AG04449 (cell line): ENCODE results near the gene TASP1.

Experiments
- CTCF ChIA-PET: fragments of 350-600 bp; formaldehyde crosslinking; extraction: SDS; loops from one replicate; lab custom pipeline; 2021; ENCODE audit warnings: antibody characterized with exemption; lab: Yijun Ruan, JAX
- POLR2A ChIA-PET: fragments of 400-600, 350-600 bp; formaldehyde crosslinking; extraction: SDS; loops from one replicate; lab custom pipeline; 2020; ENCODE audit warnings: antibody characterized with exemption, inconsistent platforms; lab: Yijun Ruan, JAX
- DNase-seq: peaks from one replicate; pipeline ENCODE4 v3.0.0-alpha.2; 2010; ENCODE audit warnings: low read depth, low spot score
- H3K4me3 ChIP-seq: 2 replicates; pipeline ENCODE4 v1.5.1; 2011; ENCODE audit warnings: low read depth, mild to moderate bottlenecking, control low read depth, low read length
- CTCF ChIP-seq: IDR thresholded peaks from one replicate; pipeline ENCODE4 v1.5.1; 2011; ENCODE audit warnings: mild to moderate bottlenecking, moderate library complexity, low read length, control low read depth, inconsistent platforms; ENCODE audit not compliant: insufficient read depth; ENCODE audit errors: missing control alignments

TASP1 gene, protein sequence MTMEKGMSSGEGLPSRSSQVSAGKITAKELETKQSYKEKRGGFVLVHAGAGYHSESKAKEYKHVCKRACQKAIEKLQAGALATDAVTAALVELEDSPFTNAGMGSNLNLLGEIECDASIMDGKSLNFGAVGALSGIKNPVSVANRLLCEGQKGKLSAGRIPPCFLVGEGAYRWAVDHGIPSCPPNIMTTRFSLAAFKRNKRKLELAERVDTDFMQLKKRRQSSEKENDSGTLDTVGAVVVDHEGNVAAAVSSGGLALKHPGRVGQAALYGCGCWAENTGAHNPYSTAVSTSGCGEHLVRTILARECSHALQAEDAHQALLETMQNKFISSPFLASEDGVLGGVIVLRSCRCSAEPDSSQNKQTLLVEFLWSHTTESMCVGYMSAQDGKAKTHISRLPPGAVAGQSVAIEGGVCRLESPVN

GRCh38 chr20:13638496-13639149, at the start of gene TASP1:
Gene TASP1 (minus strand): TSS chr20:13638932. CDS start chr20:13630078, 8,854 bp downstream.
- POLR2A ChIA-PET, result no interaction called here
- CTCF ChIA-PET, result no interaction called here
- TF ChIP-seq CTCF, result no peak
- peak within 1 kb of the TSS; percentile 92 for H3K4me3 ChIP-seq
- DNase-seq, result peak; percentile 72

DNA sequence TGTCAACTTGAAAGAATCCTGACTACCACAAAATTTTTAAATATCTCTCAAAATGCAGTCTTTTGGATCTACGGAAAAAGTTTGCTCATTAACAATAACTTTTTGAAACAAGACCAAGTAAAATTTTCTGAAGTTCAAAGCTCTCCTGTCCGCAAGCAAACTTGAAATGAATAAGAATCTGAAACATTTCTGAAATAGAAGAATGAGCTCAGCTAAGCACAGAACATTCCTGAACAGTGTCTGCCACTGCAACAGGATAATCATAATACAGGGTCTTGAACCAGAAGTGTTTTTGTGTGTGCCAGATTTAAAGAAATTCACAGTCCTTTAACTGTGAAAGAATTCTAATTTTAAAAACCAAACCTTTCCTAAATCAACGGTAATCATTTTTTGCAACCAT, 49.1 kb upstream of the TASP1 start:
- no peak for DNase-seq
- ChIA-PET CTCF (no interaction called here), POLR2A (no interaction called here)
- H3K4me3 ChIP-seq, result no peak overlapping the region
- no peak for TF ChIP-seq CTCF

DNA sequence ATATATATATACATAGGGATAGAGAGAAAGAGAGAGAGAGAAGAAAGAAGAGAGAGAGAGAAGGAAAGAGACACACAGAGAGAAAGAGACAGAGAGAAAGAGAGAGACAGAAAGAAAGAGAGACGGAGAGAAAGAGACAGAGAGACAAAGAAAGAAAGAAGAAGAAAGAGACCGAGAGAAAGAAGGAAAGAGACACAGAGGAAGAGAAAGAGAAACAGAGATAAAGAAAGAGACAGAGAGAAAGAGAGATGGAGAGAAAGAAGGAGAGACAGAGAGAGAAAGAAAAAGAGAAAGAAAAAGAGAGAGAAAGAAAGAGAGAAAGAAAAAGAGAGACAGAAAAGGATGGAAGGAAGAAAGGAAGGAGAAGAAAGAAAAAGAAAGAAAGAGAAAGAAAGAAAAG, 46.9 kb upstream of the TASP1 start:
- no peak for DNase-seq
- no peak overlapping the region for H3K4me3 ChIP-seq
- POLR2A ChIA-PET, result no interaction called here
- TF ChIP-seq CTCF, result no peak
- CTCF ChIA-PET, result no interaction called here

DNA sequence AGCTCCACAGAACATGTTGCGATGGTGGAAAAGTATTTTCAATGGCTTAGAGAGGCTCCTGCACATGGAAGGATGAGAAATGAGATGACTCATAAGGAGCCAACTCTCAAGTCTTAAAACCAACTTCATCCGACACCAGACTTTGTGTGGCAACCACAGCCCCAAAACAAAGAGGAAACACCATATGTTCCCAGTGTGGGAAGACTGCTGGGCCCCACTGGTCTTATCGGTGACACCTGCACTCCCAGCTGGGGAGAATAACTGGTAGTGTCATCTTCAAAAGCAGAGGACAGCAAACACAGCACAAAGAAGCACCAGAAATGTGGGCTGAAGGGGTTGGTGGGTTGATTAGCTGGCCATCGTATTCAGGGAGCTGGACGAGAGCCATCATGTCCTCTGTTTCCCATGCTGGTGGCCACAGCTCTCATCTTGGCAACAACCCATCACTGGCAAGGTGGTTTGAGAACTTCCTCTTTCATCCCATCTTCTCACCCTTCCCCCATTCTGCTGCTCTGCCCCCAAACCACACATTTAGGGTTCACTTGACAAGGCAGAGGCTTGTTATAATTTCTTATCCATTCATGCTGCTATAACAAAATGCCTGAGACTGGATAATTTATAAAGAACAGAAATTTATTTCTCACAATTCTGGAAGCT, 46.0 kb upstream of the TASP1 start:
- ChIA-PET CTCF (no interaction called here), POLR2A (no interaction called here)
- TF ChIP-seq CTCF, result no peak
- no peak overlapping the region for H3K4me3 ChIP-seq
- no peak for DNase-seq

- DNase-seq, result no peak
- no peak for TF ChIP-seq CTCF
- H3K4me3 ChIP-seq, result no peak overlapping the region
- ChIA-PET CTCF (no interaction called here), POLR2A (no interaction called here)
Measured at GRCh38 chr20:13683833-13684232, 45.1 kb upstream of the TASP1 start.
